HUES48 (cell line): ENCODE measurements around the gene SNRPB.
"Not testable (repeated sequence)": the region's sequence is repeated elsewhere in the genome, so short reads cannot be mapped to it uniquely, and the experiment has no call there.

Experiments
- H3K27ac ChIP-seq: one replicate; pipeline ENCODE4 v1.7.0; 2013; ENCODE audit warnings: low read depth, low read length, inconsistent platforms
- H3K27me3 ChIP-seq: 2 replicates; pipeline ENCODE4 v1.6.1; 2013; ENCODE audit warnings: mild to moderate bottlenecking, low read length; ENCODE audit not compliant: control insufficient read depth, insufficient read depth
- H3K36me3 ChIP-seq: 2 replicates; pipeline ENCODE4 v1.6.1; 2013; ENCODE audit warnings: low read length; ENCODE audit not compliant: control insufficient read depth, insufficient read depth
- H3K4me1 ChIP-seq: 2 replicates; pipeline ENCODE4 v1.6.1; 2013; ENCODE audit warnings: mild to moderate bottlenecking, low read length; ENCODE audit not compliant: control insufficient read depth, insufficient read depth
- H3K4me3 ChIP-seq: 2 replicates; pipeline ENCODE4 v1.5.1; 2013; ENCODE audit warnings: mild to moderate bottlenecking, low read depth, low read length
- H3K9ac ChIP-seq: 2 replicates; pipeline ENCODE4 v1.6.1; 2013; ENCODE audit warnings: mild to moderate bottlenecking, low read depth, low read length, moderate library complexity
- H3K9me3 ChIP-seq: 2 replicates; pipeline ENCODE4 v1.6.1; 2013; ENCODE audit warnings: low read length; ENCODE audit not compliant: control insufficient read depth, insufficient read depth

Gene SNRPB

DNA sequence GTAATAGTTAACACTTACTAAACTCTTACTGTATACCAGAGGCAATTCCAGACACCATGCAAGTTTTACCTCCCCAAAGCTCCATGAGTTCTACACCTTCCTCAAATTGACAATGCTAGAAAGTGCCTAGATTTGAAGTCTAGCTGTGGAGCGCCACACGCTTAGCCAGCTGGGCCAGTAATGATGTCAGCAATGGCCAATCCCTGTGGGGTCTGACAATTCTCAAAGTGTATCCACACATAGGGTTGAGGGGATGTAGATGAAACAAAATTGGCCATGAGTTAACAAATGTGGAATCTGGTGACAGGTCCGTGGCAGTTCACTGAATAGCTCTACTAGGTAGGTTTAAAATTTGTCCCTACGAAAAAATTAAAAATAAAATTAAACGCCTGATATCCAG lies 36.9 kb upstream of the SNRPB start:
- Histone ChIP-seq H3K27ac (no peak overlapping the region), H3K4me3 (no peak overlapping the region), H3K9ac (no peak overlapping the region), H3K27me3 (peaks cover 47% of the 10 kb centered on the region), H3K9me3 (no peaks in the 10 kb centered on the region), H3K36me3 (no peaks in the 10 kb centered on the region), H3K4me1 (no peaks in the 10 kb centered on the region)

DNA sequence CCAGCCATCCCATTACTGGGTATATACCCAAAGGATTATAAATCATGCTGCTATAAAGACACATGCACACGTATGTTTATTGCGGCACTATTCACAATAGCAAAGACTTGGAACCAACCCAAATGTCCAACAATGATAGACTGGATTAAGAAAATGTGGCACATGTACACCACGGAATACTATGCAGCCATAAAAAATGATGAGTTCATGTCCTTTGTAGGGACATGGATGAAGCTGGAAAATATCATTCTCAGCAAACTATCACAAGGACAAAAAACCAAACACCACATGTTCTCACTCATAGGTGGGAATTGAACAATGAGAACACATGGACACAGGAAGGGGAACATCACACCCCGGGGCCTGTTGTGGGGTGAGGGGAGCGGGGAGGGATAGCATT lies 35.8 kb upstream of the SNRPB start:
- H3K9ac ChIP-seq, H3K9me3 ChIP-seq: not testable (repeated sequence)

DNA sequence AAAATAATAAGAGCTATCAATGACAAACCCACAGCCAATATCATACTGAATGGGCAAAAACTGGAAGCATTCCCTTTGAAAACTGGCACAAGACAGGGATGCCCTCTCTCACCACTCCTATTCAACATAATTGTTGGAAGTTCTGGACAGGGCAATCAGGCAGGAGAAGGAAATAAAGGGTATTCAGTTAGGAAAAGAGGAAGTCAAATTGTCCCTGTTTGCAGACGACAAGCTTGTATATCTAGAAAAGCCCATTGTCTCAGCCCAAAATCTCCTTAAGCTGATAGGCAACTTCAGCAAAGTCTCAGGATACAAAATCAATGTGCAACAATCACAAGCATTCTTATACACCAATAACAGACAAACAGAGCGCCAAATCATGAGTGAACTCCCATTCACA lies 34.2 kb upstream of the SNRPB start:
- not testable (repeated sequence) for H3K36me3 ChIP-seq, H3K4me3 ChIP-seq, H3K27ac ChIP-seq, H3K9me3 ChIP-seq, H3K9ac ChIP-seq, H3K4me1 ChIP-seq
- peaks cover 21% of the 10 kb centered on the region for H3K27me3 ChIP-seq

More for the DNA sequence above, 35.8 kb upstream of the SNRPB start:
- not testable (repeated sequence) for H3K27ac ChIP-seq, H3K4me3 ChIP-seq, H3K36me3 ChIP-seq, H3K4me1 ChIP-seq
- H3K27me3 ChIP-seq: peaks cover 37% of the 10 kb centered on the region

DNA sequence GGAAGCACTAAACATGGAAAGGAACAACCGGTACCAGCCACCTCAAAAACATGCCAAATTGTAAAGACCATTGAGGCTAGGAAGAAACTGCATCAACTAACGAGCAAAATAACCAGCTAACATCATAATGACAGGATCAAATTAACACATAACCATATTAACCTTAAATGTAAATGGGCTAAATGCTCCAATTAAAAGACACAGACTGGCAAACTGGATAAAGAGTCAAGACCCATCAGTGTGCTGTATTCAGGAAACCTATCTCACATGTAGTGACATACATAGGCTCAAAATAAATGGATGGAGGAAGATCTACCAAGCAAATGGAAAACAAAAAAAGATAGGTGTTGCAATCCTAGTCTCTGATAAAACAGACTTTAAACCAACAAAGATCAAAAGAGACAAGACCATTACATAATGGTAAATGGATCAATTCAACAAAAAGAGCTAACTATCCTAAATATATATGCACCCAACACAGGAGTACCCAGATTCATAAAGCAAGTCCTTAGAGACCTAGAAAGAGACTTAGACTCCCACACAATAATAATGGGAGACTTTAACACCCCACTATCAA lies 32.3 kb upstream of the SNRPB start:
- not testable (repeated sequence) for H3K9ac ChIP-seq, H3K4me1 ChIP-seq, H3K4me3 ChIP-seq, H3K27me3 ChIP-seq, H3K36me3 ChIP-seq, H3K27ac ChIP-seq, H3K9me3 ChIP-seq

DNA sequence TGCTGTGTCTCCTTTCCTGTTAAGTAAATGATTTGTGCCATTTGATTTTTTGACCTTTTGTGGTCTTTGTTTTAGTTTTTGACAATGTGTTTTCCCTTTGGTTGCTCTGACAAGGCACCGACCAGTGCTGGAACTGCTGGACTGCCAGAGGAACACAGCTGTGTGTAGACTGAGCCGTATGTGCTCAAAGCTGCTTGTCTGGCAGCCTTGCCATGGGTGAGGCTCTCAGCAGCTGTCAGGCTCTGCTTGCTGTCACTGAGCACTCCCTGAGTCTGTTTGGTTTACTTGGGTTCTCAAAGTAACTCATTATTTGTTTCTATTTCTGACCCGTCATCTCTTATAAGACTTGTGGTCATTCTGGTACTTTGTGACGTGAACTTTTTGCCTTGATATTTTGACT lies 15.1 kb upstream of the SNRPB start:
- Histone ChIP-seq H3K36me3 (no peaks in the 10 kb centered on the region), H3K4me3 (no peak overlapping the region), H3K27ac (no peak overlapping the region), H3K4me1 (no peaks in the 10 kb centered on the region; the same call in 1 of the 2 replicates), H3K9me3 (no peaks in the 10 kb centered on the region), H3K9ac (no peak overlapping the region), H3K27me3 (no peaks in the 10 kb centered on the region)

DNA sequence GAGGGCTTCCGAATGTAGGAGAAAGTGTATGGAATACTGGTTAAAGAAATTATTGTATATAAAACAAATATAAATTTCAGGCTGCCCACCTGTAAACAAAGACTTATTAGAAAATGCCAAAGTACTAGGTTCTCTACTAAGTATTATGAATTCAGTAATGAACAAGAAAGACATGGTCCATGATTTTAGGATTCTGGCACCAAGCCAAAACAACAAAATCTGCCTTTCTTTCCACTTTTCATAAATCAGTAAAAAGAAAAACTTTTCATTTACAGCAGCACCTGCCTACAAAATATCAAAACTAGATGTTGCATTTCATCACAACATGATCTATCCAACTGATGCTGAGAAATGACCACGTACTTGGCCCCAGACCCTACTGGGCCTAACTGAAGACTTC lies 14.5 kb upstream of the SNRPB start:
- H3K9me3 ChIP-seq: no peaks in the 10 kb centered on the region
- H3K9ac ChIP-seq: no peak overlapping the region
- H3K36me3 ChIP-seq: no peaks in the 10 kb centered on the region
- H3K4me1 ChIP-seq: no peaks in the 10 kb centered on the region; the same call in 1 of the 2 replicates
- H3K27ac ChIP-seq: no peak overlapping the region
- no peaks in the 10 kb centered on the region for H3K27me3 ChIP-seq
- no peak overlapping the region for H3K4me3 ChIP-seq

DNA sequence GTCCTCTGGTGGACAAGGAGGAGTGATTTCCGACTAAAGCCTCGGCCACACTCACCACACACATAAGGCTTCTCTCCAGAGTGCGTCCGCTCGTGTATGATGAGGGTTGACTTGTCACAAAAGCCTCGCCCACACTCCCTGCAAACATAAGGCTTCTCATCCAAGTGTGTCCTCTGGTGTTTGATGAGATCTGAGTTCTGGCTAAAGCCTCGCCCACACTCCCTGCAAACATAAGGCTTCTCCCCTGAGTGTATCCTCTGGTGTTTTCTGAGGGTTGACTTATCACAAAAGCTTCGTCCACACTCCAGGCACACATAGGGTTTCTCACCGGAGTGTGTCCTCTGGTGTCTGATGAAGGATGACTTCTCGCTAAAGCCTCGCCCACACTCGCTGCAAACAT lies 12.9 kb upstream of the SNRPB start:
- Histone ChIP-seq H3K4me3 (no peak overlapping the region), H3K36me3 (no peaks in the 10 kb centered on the region), H3K4me1 (no peaks in the 10 kb centered on the region), H3K9me3 (no peaks in the 10 kb centered on the region), H3K9ac (no peak overlapping the region), H3K27me3 (no peaks in the 10 kb centered on the region), H3K27ac (no peak overlapping the region)

DNA sequence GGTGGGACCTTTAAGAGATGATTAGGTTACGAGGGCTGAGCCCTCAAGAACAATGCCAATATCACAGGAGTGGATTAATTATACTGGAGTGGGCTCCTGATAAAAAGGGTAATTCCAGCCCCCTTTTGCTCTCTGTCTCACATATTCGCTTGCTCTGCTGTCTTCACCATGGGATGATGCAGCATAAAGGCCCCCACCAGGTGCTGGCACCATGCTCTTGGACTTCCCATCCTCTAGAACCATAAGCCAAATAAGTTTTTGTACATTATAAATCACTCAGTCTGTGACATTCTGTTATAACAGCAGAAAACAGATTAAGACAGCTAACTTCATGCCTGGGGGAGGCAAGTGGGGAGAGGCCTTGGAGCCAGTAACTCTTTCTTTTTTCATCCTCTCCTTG lies 9.8 kb upstream of the SNRPB start:
- Histone ChIP-seq H3K4me1 (no peaks in the 10 kb centered on the region), H3K9me3 (no peaks in the 10 kb centered on the region), H3K27me3 (no peaks in the 10 kb centered on the region), H3K36me3 (no peaks in the 10 kb centered on the region), H3K9ac (no peak overlapping the region), H3K27ac (no peak overlapping the region), H3K4me3 (no peak overlapping the region)

DNA sequence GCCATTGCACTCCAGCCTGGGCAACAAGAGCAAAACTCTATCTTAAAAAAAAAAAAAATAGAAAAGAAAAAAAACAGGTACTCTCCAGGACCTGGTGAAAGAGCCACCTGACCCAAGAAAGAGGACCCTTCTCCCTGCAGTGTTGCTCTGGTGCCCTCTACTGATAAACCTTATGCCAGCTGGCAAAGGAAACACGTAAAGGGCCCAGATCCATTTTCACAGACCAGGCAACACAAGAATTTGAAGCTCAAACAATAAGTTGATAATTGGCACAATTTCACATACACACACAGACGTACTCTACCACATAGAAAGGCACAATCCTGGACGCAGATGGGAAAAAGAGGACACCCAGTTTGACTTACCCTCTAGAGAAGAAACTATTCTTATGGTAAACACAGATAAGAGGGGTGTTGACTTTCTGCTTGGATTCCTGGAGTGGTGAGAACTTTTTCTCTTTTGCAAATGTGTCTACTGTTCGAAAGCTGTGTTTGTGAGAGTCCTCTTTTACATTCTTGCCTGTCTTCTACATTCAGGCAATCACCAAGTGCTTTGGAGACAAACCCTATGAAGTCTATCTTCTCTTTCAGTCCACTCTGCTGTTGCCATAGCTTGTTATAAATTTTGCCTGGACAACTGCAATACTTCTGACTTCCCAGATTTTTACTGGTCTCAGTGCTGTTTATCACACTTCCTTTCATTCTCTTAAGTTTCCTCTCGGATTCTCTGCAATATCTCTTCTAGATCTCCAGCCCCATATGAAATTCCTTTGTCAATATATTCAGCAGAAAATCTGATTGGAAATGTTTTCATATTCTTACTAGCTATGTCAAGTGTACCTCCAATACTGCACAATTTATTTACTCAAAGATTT lies 6.4 kb upstream of the SNRPB start:
- no peaks in the 10 kb centered on the region for H3K27me3 ChIP-seq
- no peaks in the 10 kb centered on the region for H3K9me3 ChIP-seq
- H3K27ac ChIP-seq: no peak overlapping the region
- H3K36me3 ChIP-seq: no peaks in the 10 kb centered on the region
- H3K4me3 ChIP-seq: no peak overlapping the region
- H3K9ac ChIP-seq: no peak overlapping the region
- no peaks in the 10 kb centered on the region for H3K4me1 ChIP-seq

DNA sequence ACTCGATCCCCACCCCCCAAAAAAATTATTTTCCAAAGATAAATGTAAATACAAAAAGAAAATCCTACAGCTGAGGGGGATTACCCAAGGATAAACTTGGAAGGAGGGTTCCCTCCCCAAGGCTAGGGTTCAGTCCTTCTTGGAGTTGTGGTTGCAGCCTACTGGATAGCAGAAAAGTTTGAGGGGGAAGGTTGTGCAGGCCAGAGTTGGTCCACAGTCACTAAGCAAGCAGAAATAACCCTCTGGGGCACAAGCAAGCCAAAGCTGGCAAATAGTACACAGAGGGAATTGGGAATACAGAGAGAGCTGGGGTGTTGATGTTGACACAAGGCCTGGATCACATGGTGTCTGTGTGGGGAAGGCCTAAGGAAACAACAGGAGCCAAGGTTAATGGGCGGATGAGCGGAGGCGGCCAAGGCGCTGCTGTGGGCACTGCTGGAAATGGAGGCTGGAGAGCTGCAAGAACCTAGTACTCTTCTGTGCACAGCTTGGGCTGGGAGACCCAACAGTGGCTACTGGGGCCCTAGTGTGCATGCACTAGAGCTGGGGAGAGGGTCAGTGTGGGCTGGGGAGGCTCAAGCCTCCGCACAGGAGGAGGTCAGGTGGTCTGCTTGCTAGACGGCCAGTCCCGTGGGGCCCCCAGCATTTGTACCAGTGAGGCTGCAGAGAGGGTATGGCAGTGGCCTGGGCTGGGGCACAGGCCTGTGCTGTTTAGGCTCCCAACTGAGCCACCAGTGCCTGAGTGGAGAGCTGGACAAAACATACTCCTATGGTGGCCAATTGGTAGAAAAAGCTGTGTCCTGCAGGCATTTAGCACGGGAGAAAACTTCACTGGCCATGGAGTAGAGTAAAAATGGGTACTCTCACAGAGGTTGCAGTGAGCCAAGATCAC lies 5.5 kb upstream of the SNRPB start:
- no peaks in the 10 kb centered on the region for H3K36me3 ChIP-seq
- no peak overlapping the region for H3K27ac ChIP-seq
- H3K4me3 ChIP-seq: no peak overlapping the region
- H3K9me3 ChIP-seq: no peaks in the 10 kb centered on the region
- no peaks in the 10 kb centered on the region for H3K27me3 ChIP-seq
- no peak overlapping the region for H3K9ac ChIP-seq
- H3K4me1 ChIP-seq: peaks cover 1% of the 10 kb centered on the region; the same call in 1 of the 2 replicates

DNA sequence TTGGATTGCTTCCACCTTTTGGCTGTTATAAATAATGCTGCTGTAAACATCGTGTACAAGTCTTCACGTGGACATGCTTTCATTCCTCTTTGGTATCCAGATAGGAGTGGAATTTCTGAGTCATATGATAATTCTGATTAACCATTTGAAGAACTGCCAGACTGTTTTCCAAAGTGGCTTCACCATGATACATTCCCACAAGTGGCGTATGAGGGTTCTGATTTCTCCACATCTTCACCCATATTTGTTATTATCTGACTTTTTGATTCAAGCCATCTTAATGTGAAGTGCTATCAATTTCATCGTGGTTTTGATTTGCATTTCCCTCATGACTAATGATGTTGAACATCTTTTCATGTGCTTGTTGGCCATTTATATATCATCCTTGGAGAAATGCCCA lies 2.9 kb upstream of the SNRPB start:
- Histone ChIP-seq H3K9me3 (no peaks in the 10 kb centered on the region), H3K36me3 (peaks cover 7% of the 10 kb centered on the region; the same call in 1 of the 2 replicates), H3K27ac (no peak overlapping the region), H3K9ac (no peak overlapping the region), H3K4me1 (peaks cover 9% of the 10 kb centered on the region; the same call in 1 of the 2 replicates), H3K27me3 (no peaks in the 10 kb centered on the region), H3K4me3 (no peak overlapping the region)
